Calu3 (cell line): ENCODE measurements around the gene COL4A2. TPM values are rescaled to one million over a fixed set of nuclear protein-coding genes. Genes with fewer than 3 reads are reported as not detected.

Experiments
- BruUV-seq: library from RNA; stranded (reverse); fragments of 400-500 nt; replicated peaks from 2 replicates; lab custom pipeline; 2021; lab: Mats Ljungman, UMichigan
- CTCF ChIA-PET: fragments of 300-600 bp; sonication (Branson Sonifier 250); formaldehyde crosslinking; loops from one replicate; lab custom pipeline; 2022; ENCODE audit warnings: antibody characterized with exemption; lab: Charles Lee
- DNase-seq: peaks from one replicate; pipeline ENCODE4 v3.0.0; 2022
- H3K27ac Mint-ChIP-seq: one replicate; pipeline ENCODE4 v1.8.0; 2022; ENCODE audit warnings: mixed read lengths; ENCODE audit not compliant: unreplicated experiment
- H3K27me3 Mint-ChIP-seq: one replicate; pipeline ENCODE4 v1.8.0; 2022; ENCODE audit warnings: mixed read lengths; ENCODE audit not compliant: unreplicated experiment
- H3K36me3 Mint-ChIP-seq: one replicate; pipeline ENCODE4 v1.8.0; 2022; ENCODE audit warnings: mild to moderate bottlenecking, moderate library complexity, mixed read lengths; ENCODE audit not compliant: insufficient read depth, unreplicated experiment
- H3K4me1 Mint-ChIP-seq: one replicate; pipeline ENCODE4 v1.8.0; 2022; ENCODE audit warnings: mild to moderate bottlenecking, low read depth, mixed read lengths; ENCODE audit not compliant: unreplicated experiment
- H3K4me3 Mint-ChIP-seq: one replicate; pipeline ENCODE4 v1.8.0; 2022; ENCODE audit warnings: mild to moderate bottlenecking, low read depth, moderate library complexity, mixed read lengths; ENCODE audit not compliant: unreplicated experiment
- H3K9me3 Mint-ChIP-seq: one replicate; pipeline ENCODE4 v1.8.0; 2022; ENCODE audit warnings: low read depth, mixed read lengths; ENCODE audit not compliant: unreplicated experiment
- intact Hi-C: fragments of 100-400 bp; cut with micrococcal nuclease; formaldehyde crosslinking; loops from one replicate; pipeline ENCODE4 v1.10.0; 2022; ENCODE audit not compliant: unreplicated experiment
- total RNA-seq: library from RNA; stranded (reverse); gene quantifications from 2 replicates; pipeline ENCODE4 v1.2.3, GENCODE V29; 2022
- TF ChIP-seq, protein P1 (sequence below): fragments of 200-600 bp; IDR thresholded peaks from one replicate; pipeline ENCODE4 v1.8.0; 2022; ENCODE audit warnings: antibody characterized with exemption; ENCODE audit not compliant: unreplicated experiment

COL4A2 gene
- total RNA-seq, 1 experiment from 2014 or later, result 0.42 TPM

DNA sequence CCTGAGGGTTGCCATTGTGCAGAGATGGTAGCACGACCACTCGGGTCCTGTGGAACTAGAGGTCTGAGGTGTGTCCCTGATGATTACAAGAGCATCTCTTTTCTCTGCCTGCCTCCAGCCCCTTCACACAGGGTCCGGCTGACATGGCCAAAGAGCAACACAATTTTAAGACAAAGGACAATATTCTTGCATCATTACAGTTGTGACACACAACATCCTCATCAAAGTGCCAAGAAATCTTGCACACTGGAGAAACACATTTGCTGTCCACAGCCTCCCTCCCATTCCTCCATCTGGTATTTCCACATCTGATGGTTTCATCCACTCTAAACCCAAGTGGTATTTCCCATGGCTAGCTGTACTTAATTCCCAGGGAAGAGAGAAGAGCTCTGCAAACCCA, 12.9 kb upstream of the COL4A2 start:
- TF ChIP-seq, protein P1, sequence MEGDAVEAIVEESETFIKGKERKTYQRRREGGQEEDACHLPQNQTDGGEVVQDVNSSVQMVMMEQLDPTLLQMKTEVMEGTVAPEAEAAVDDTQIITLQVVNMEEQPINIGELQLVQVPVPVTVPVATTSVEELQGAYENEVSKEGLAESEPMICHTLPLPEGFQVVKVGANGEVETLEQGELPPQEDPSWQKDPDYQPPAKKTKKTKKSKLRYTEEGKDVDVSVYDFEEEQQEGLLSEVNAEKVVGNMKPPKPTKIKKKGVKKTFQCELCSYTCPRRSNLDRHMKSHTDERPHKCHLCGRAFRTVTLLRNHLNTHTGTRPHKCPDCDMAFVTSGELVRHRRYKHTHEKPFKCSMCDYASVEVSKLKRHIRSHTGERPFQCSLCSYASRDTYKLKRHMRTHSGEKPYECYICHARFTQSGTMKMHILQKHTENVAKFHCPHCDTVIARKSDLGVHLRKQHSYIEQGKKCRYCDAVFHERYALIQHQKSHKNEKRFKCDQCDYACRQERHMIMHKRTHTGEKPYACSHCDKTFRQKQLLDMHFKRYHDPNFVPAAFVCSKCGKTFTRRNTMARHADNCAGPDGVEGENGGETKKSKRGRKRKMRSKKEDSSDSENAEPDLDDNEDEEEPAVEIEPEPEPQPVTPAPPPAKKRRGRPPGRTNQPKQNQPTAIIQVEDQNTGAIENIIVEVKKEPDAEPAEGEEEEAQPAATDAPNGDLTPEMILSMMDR, result no peak
- DNase-seq, result no peak
- CTCF ChIA-PET, result no interaction called here
- BruUV-seq, result no TSS peak
- H3K4me1 Mint-ChIP-seq, result no peaks in the 10 kb centered on the region
- no peaks in the 10 kb centered on the region for H3K27me3 Mint-ChIP-seq
- no peak overlapping the region for H3K4me3 Mint-ChIP-seq
- no peak overlapping the region for H3K27ac Mint-ChIP-seq
- no peaks in the 10 kb centered on the region for H3K9me3 Mint-ChIP-seq
- intact Hi-C loops, result no loop called here
- H3K36me3 Mint-ChIP-seq, result no peaks in the 10 kb centered on the region

DNA sequence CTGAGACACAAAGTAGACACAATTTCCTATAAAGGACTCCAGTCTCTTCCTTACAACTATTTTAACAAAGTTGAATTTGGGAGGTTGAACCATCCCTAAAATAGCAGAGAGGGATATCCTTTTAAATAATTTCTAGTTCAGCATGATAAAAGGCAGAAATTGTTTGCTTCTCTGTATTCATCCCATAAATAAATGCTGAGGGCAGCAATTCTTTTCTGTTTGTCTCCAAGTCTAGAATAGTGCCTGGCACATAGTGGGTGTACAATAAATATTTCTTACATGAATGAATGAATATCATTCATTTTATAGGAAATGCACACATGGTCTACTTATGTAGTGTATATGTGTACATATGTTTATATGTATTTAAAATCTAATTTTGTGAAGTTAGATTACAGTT, 12.5 kb upstream of the COL4A2 start:
- CTCF ChIA-PET, result no interaction called here
- intact Hi-C loops, result no loop called here
- Mint-ChIP-seq H3K4me3 (no peak overlapping the region), H3K27ac (no peak overlapping the region), H3K4me1 (no peaks in the 10 kb centered on the region), H3K9me3 (no peaks in the 10 kb centered on the region), H3K36me3 (no peaks in the 10 kb centered on the region), H3K27me3 (no peaks in the 10 kb centered on the region)
- TF ChIP-seq, protein P1, result no peak
- no TSS peak for BruUV-seq
- DNase-seq, result no peak

DNA sequence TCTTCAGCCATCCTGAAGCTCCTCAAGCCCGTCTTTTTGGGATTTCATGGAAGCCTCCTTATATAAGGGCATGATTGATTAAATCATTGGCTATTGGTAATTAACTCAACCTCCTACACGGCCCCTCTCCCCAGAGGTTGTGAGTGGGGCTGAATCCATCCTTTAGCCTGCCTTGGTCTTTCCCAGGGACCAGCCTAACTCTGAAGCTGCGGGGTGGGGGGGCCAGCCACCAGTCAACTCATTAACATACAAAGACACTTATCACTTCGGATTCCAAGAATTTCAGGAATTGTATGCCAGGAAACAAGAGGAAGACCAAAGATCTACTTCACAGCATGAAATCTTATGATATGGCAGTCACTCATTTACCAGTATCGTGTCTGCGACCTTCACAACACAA, 10.1 kb upstream of the COL4A2 start:
- BruUV-seq, result no TSS peak
- CTCF ChIA-PET, result no interaction called here
- TF ChIP-seq, protein P1, result no peak
- Mint-ChIP-seq H3K36me3 (no peaks in the 10 kb centered on the region), H3K27me3 (no peaks in the 10 kb centered on the region), H3K27ac (no peak overlapping the region), H3K4me1 (no peaks in the 10 kb centered on the region), H3K9me3 (no peaks in the 10 kb centered on the region), H3K4me3 (no peak overlapping the region)
- no peak for DNase-seq
- intact Hi-C loops, result no loop called here

DNA sequence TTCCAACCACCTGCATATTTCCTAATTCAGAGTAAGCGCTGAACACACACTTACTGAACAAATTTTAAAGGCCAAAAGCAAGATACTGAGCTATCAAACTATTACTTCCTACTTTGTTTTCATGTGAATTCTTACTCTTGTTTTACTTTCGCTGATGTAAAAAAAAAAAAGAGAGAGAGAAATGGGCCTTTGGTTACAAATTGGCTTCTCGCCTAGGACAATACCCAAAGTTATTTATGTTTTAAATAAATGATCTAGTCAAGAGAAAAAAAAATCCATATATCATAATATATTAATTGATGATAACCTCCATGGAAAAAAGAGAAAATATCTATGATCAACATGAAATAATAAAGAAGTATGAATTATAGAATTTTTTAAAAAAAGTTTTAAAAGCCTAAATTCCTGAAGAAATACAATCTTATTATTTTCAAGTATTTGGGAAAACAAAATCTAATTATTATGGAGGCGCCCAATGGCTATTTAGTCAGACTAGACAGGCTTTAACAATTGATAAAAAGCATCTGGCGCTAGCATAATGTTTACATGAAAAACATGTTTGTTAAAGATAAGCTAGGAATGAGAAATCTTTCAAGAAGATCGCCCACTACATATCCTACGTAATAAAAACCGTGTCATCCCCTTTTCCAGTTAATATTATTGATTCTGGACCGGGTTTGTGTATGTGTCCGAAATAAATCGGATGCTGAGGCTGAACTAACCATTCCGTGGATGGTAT, 9.1 kb upstream of the COL4A2 start:
- Mint-ChIP-seq H3K27me3 (no peaks in the 10 kb centered on the region), H3K4me3 (no peak overlapping the region), H3K36me3 (no peaks in the 10 kb centered on the region), H3K27ac (no peak overlapping the region), H3K4me1 (no peaks in the 10 kb centered on the region), H3K9me3 (peaks cover 4% of the 10 kb centered on the region)
- TF ChIP-seq, protein P1, result no peak
- BruUV-seq, result no TSS peak
- CTCF ChIA-PET, result no interaction called here
- intact Hi-C loops, result no loop called here
- no peak for DNase-seq
